WTC11 (cell line): ENCODE data around the gene VASH1.

ENCODE experiments used
- CREB1 ChIP-seq: sonication (generic); formaldehyde crosslinking; IDR thresholded peaks from 2 replicates; pipeline ENCODE4 v1.8.0; 2023; ENCODE audit warnings: mild to moderate bottlenecking, missing genetic modification reagents
- CREM ChIP-seq: sonication (generic); formaldehyde crosslinking; IDR thresholded peaks from 2 replicates; pipeline ENCODE4 v1.8.1; 2022; ENCODE audit warnings: mild to moderate bottlenecking, missing genetic modification reagents, moderate library complexity
- JAZF1 ChIP-seq: fragments of 250-450 bp; sonication (Bioruptor Pico); IDR thresholded peaks from 2 replicates; pipeline ENCODE4 v1.9.0; 2021; ENCODE audit warnings: moderate library complexity, mild to moderate bottlenecking, inconsistent platforms
- KAT7 ChIP-seq: sonication (generic); formaldehyde crosslinking; IDR thresholded peaks from 2 replicates; pipeline ENCODE4 v1.8.1; 2023; ENCODE audit warnings: missing genetic modification reagents, mild to moderate bottlenecking, borderline replicate concordance
- MYBL2 ChIP-seq: sonication (generic); formaldehyde crosslinking; IDR thresholded peaks from 2 replicates; pipeline ENCODE4 v1.8.1; 2023; ENCODE audit warnings: mild to moderate bottlenecking, moderate library complexity, missing genetic modification reagents
- NR1H2 ChIP-seq: sonication (generic); formaldehyde crosslinking; IDR thresholded peaks from 2 replicates; pipeline ENCODE4 v1.9.0; 2021; ENCODE audit warnings: mild to moderate bottlenecking, moderate library complexity, missing genetic modification reagents
- TEAD4 ChIP-seq: sonication (generic); formaldehyde crosslinking; IDR thresholded peaks from 2 replicates; pipeline ENCODE4 v1.8.0; 2022; ENCODE audit warnings: mild to moderate bottlenecking, missing genetic modification reagents
- ZNF121 ChIP-seq: sonication (generic); formaldehyde crosslinking; IDR thresholded peaks from 2 replicates; pipeline ENCODE4 v1.8.0; 2023; ENCODE audit warnings: missing genetic modification reagents
- ZNF138 ChIP-seq: sonication (generic); formaldehyde crosslinking; conservative IDR thresholded peaks from 2 replicates; pipeline ENCODE4 v1.8.1; 2022; ENCODE audit warnings: mild to moderate bottlenecking, moderate library complexity, missing genetic modification reagents
- ZNF263 ChIP-seq: sonication (generic); formaldehyde crosslinking; IDR thresholded peaks from 2 replicates; pipeline ENCODE4 v1.8.1; 2022; ENCODE audit warnings: low read depth, mild to moderate bottlenecking, moderate library complexity, missing genetic modification reagents
- TF ChIP-seq, protein P1 (sequence below): fragments of 250-450 bp; sonication (Bioruptor Pico); IDR thresholded peaks from 2 replicates; pipeline ENCODE4 v1.9.0; 2021; ENCODE audit warnings: moderate library complexity, mild to moderate bottlenecking, inconsistent platforms, borderline replicate concordance
- TF ChIP-seq, protein P2 (sequence below): fragments of 200-600 bp; IDR thresholded peaks from 2 replicates; pipeline ENCODE4 v1.8.0; 2022; ENCODE audit warnings: antibody characterized with exemption
- TF ChIP-seq, protein P3 (sequence below): sonication (generic); formaldehyde crosslinking; IDR thresholded peaks from 2 replicates; pipeline ENCODE4 v1.8.0; 2022; ENCODE audit warnings: mild to moderate bottlenecking, missing genetic modification reagents
- TF ChIP-seq, protein P4 (sequence below): sonication (generic); formaldehyde crosslinking; conservative IDR thresholded peaks from 2 replicates; pipeline ENCODE4 v1.8.1; 2022; ENCODE audit warnings: mild to moderate bottlenecking, missing genetic modification reagents

DNA sequence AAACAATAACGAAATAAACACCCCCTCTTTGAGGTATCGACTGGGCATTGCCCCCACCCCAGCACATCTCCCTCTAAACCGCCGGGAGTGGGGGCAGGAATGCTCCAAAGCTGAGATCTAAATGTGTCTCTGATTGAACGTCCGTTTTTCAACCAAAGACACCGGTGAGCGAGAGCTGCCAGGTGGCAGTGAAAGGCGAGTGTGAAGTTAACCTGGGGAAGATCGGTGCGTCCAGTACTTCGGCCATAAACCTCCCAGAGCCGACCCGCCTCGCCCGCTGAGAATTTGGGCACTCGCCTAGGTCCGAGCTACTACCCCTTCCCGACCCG lies 50.8 kb downstream of the VASH1 start:
- TF ChIP-seq JAZF1 (CRISPR knock-in tag): no peak
- TF ChIP-seq KAT7 (CRISPR knock-in tag): no peak
- TF ChIP-seq, protein P1, sequence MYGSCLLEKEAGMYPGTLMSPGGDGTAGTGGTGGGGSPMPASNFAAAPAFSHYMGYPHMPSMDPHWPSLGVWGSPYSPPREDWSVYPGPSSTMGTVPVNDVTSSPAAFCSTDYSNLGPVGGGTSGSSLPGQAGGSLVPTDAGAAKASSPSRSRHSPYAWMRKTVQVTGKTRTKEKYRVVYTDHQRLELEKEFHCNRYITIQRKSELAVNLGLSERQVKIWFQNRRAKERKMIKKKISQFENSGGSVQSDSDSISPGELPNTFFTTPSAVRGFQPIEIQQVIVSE (CRISPR knock-in tag): no peak
- TF ChIP-seq, protein P2, sequence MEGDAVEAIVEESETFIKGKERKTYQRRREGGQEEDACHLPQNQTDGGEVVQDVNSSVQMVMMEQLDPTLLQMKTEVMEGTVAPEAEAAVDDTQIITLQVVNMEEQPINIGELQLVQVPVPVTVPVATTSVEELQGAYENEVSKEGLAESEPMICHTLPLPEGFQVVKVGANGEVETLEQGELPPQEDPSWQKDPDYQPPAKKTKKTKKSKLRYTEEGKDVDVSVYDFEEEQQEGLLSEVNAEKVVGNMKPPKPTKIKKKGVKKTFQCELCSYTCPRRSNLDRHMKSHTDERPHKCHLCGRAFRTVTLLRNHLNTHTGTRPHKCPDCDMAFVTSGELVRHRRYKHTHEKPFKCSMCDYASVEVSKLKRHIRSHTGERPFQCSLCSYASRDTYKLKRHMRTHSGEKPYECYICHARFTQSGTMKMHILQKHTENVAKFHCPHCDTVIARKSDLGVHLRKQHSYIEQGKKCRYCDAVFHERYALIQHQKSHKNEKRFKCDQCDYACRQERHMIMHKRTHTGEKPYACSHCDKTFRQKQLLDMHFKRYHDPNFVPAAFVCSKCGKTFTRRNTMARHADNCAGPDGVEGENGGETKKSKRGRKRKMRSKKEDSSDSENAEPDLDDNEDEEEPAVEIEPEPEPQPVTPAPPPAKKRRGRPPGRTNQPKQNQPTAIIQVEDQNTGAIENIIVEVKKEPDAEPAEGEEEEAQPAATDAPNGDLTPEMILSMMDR: no peak
- no peak for TF ChIP-seq ZNF263 (CRISPR knock-in tag)
- TF ChIP-seq, protein P3, sequence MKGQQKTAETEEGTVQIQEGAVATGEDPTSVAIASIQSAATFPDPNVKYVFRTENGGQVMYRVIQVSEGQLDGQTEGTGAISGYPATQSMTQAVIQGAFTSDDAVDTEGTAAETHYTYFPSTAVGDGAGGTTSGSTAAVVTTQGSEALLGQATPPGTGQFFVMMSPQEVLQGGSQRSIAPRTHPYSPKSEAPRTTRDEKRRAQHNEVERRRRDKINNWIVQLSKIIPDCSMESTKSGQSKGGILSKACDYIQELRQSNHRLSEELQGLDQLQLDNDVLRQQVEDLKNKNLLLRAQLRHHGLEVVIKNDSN (CRISPR knock-in tag): no peak
- no peak for TF ChIP-seq MYBL2
- TF ChIP-seq CREM (CRISPR knock-in tag): no peak
- no peak for TF ChIP-seq CREB1 (CRISPR knock-in tag)
- TF ChIP-seq TEAD4: no peak
- TF ChIP-seq ZNF121 (CRISPR knock-in tag): no peak
- TF ChIP-seq, protein P4, sequence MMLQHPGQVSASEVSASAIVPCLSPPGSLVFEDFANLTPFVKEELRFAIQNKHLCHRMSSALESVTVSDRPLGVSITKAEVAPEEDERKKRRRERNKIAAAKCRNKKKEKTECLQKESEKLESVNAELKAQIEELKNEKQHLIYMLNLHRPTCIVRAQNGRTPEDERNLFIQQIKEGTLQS (CRISPR knock-in tag): no peak
- TF ChIP-seq NR1H2 (CRISPR knock-in tag): no peak
- no peak for TF ChIP-seq ZNF138 (CRISPR knock-in tag)
